Measurements from ENCODE around the gene C16orf46. TPM values are rescaled to one million over a fixed set of nuclear protein-coding genes. Genes with fewer than 3 reads are reported as not detected.
"Not testable (repeated sequence)": the region's sequence is repeated elsewhere in the genome, so short reads cannot be mapped to it uniquely, and the experiment has no call there.

Gene C16orf46
- total and polyA plus RNA-seq, 2 experiments from 2014 or later, result 0.59 to 1.4 TPM

DNA sequence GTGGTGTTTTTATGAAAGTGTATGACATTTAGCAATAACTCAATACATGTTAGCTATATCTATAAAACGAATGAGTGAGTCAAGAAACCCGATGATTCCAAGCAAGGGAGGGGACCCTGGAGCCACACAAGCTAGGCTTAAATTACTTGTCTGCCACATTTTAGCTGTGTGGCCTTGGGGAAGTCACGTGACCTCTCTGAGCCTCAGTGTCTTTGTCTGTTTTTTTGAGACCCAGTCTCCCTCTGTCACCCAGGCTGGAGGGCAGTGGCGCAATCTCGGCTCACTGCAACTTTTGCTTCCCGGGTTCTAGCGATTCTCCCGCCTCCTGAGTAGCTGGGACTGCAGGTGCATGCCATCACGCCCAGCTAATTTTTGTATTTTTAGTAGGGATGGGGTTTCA is 39.2 kb upstream of the C16orf46 start:
- no peaks in the 10 kb centered on the region for H3K36me3 ChIP-seq (ENCODE audit: insufficient read depth)
- no peaks in the 10 kb centered on the region for H3K27me3 ChIP-seq (ENCODE audit: insufficient read depth)
- no peaks in the 10 kb centered on the region for H3F3A ChIP-seq (replicated peaks; ENCODE audit: low read depth)
- Mint-ChIP-seq H3K4me1 (no peaks in the 10 kb centered on the region), H3K9me3 (peaks cover 2% of the 10 kb centered on the region; the same call in 1 of the 3 replicates), H3K4me3 (no peak overlapping the region), H3K36me3 (ENCODE audit: low read depth) (no peaks in the 10 kb centered on the region), H3K27ac (no peak overlapping the region), H3K27me3 (ENCODE audit: insufficient read depth, low read depth, poor library complexity) (peaks cover 5% of the 10 kb centered on the region)
- no peak overlapping the region for H2AFZ ChIP-seq
- H3K4me1 ChIP-seq (ENCODE audit: insufficient read depth), result no peaks in the 10 kb centered on the region
- no peak for TF ChIP-seq JUNB (IDR thresholded peaks at IDR 0.05; ENCODE audit: unreplicated experiment)
- no peaks in the 10 kb centered on the region for H3K79me2 ChIP-seq (replicated peaks; ENCODE audit: insufficient read depth)
- 0 out of 2 replicates have a peak, but pooled peaks cover 3% of the 10 kb centered on the region for H3K9me2 ChIP-seq (ENCODE audit: insufficient read depth)
- DNase-seq (ENCODE audit: low spot score) (no peak), ATAC-seq (no peak)
- H4K20me1 ChIP-seq (replicated peaks; ENCODE audit: insufficient read depth), result no peaks in the 10 kb centered on the region
- no peak overlapping the region for H3K4me2 ChIP-seq
- no peak overlapping the region for H3K4me3 ChIP-seq
- no peak overlapping the region for H3K27ac ChIP-seq (ENCODE audit: low read depth)

DNA sequence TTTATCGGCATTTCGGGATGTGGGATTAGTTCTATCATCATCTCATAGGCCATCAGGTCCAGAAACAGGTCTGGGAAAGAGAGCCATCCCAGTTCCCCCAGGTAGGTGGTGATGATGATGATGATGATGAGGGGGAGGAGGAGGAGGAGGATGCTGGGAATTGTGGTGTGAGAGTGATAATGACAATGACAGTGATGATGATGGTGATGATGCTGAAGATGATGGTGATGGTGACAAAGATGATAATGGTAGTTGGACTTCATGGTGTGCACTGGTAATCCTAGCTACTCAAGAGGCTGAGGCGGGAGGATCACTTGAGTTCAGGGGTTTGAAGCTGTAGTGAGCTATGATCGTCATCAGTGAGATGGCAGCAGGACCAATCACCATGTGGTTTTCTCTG is 35.4 kb upstream of the C16orf46 start:
- no peak overlapping the region for H3K4me3 Mint-ChIP-seq
- Histone ChIP-seq H3K27me3 (ENCODE audit: insufficient read depth) (no peaks in the 10 kb centered on the region), H3K27ac (ENCODE audit: low read depth) (no peak overlapping the region), H3K4me2 (no peak overlapping the region), H3K4me3 (no peak overlapping the region), H4K20me1 (replicated peaks; ENCODE audit: insufficient read depth) (no peaks in the 10 kb centered on the region), H3K4me1 (ENCODE audit: insufficient read depth) (no peaks in the 10 kb centered on the region), H3F3A (replicated peaks; ENCODE audit: low read depth) (no peaks in the 10 kb centered on the region), H3K9me2 (ENCODE audit: insufficient read depth) (0 out of 2 replicates have a peak, but pooled peaks cover 3% of the 10 kb centered on the region), H3K36me3 (ENCODE audit: insufficient read depth) (no peaks in the 10 kb centered on the region), H2AFZ (no peak overlapping the region), H3K79me2 (replicated peaks; ENCODE audit: insufficient read depth) (no peaks in the 10 kb centered on the region)
- peaks cover 2% of the 10 kb centered on the region; the same call in 1 of the 3 replicates for H3K9me3 Mint-ChIP-seq
- no peaks in the 10 kb centered on the region for H3K4me1 Mint-ChIP-seq
- no peak for DNase-seq (ENCODE audit: low spot score)
- ATAC-seq, result no peak
- TF ChIP-seq JUNB (IDR thresholded peaks at IDR 0.05; ENCODE audit: unreplicated experiment) (no peak), CREB1 (CRISPR knock-in tag; IDR thresholded peaks at IDR 0.05; ENCODE audit: low read depth) (no peak), STAT1 (IDR thresholded peaks at IDR 0.05; ENCODE audit: unreplicated experiment) (no peak)
- TF ChIP-seq, protein P1, sequence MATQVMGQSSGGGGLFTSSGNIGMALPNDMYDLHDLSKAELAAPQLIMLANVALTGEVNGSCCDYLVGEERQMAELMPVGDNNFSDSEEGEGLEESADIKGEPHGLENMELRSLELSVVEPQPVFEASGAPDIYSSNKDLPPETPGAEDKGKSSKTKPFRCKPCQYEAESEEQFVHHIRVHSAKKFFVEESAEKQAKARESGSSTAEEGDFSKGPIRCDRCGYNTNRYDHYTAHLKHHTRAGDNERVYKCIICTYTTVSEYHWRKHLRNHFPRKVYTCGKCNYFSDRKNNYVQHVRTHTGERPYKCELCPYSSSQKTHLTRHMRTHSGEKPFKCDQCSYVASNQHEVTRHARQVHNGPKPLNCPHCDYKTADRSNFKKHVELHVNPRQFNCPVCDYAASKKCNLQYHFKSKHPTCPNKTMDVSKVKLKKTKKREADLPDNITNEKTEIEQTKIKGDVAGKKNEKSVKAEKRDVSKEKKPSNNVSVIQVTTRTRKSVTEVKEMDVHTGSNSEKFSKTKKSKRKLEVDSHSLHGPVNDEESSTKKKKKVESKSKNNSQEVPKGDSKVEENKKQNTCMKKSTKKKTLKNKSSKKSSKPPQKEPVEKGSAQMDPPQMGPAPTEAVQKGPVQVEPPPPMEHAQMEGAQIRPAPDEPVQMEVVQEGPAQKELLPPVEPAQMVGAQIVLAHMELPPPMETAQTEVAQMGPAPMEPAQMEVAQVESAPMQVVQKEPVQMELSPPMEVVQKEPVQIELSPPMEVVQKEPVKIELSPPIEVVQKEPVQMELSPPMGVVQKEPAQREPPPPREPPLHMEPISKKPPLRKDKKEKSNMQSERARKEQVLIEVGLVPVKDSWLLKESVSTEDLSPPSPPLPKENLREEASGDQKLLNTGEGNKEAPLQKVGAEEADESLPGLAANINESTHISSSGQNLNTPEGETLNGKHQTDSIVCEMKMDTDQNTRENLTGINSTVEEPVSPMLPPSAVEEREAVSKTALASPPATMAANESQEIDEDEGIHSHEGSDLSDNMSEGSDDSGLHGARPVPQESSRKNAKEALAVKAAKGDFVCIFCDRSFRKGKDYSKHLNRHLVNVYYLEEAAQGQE (IDR thresholded peaks at IDR 0.05; ENCODE audit: unreplicated experiment), result no peak
- H3K27ac Mint-ChIP-seq, result no peak overlapping the region
- H3K27me3 Mint-ChIP-seq (ENCODE audit: insufficient read depth, low read depth, poor library complexity), result peaks cover 10% of the 10 kb centered on the region
- no peaks in the 10 kb centered on the region for H3K36me3 Mint-ChIP-seq (ENCODE audit: low read depth)

DNA sequence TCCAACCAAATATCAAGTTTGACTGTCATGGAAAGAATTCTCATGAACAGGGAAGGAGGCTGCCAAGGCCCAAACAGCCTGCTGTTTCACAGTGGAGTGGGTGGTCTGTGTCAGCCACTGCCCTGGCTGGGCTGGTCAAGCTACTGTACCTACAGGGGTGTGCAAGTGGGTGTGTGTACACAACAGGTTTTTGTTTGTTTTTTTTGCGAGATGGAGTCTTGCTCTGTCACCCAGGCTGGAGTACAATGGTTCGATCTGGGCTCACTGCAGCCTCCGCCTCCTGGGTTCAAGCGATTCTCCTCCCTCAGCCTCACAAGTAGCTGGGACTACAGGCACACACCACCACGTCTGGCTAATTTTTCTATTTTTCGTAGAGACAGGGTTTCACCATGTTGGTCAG is 32.2 kb upstream of the C16orf46 start:
- not testable (repeated sequence) for H3K4me2 ChIP-seq; H3K27me3 ChIP-seq (ENCODE audit: insufficient read depth); H3K4me1 Mint-ChIP-seq; H2AFZ ChIP-seq; H3K9me3 Mint-ChIP-seq; H3K9me2 ChIP-seq (ENCODE audit: insufficient read depth); H4K20me1 ChIP-seq (replicated peaks; ENCODE audit: insufficient read depth); H3K36me3 Mint-ChIP-seq (ENCODE audit: low read depth); DNase-seq (ENCODE audit: low spot score); H3K27ac ChIP-seq (ENCODE audit: low read depth); H3F3A ChIP-seq (replicated peaks; ENCODE audit: low read depth); H3K4me1 ChIP-seq (ENCODE audit: insufficient read depth); H3K27ac Mint-ChIP-seq; H3K36me3 ChIP-seq (ENCODE audit: insufficient read depth); H3K79me2 ChIP-seq (replicated peaks; ENCODE audit: insufficient read depth); H3K4me3 ChIP-seq; ATAC-seq; H3K4me3 Mint-ChIP-seq
- peaks cover 10% of the 10 kb centered on the region for H3K27me3 Mint-ChIP-seq (ENCODE audit: insufficient read depth, low read depth, poor library complexity)

Measured in GM23338 (cell line).